Measurements from ENCODE around the gene RET. TPM values are rescaled to one million over a fixed set of nuclear protein-coding genes. Genes with fewer than 3 reads are reported as not detected.
"Not testable (repeated sequence)": the region's sequence is repeated elsewhere in the genome, so short reads cannot be mapped to it uniquely, and the experiment has no call there.

The RET gene
- total RNA-seq, 4 donors from 2014 or later = 1.4 to 3.9 (median 1.8) TPM

- Histone ChIP-seq H3K4me1 (no peaks in the 10 kb centered on the region), H3K27ac (no peak overlapping the region), H3K27me3 (peaks cover 43% of the 10 kb centered on the region), H3K4me3 (no peak overlapping the region), H3K36me3 (no peaks in the 10 kb centered on the region), H3K9me3 (no peaks in the 10 kb centered on the region)
- TF ChIP-seq CTCF (IDR thresholded peaks at IDR 0.05) = no peak
- no peak for TF ChIP-seq POLR2AphosphoS5 (IDR thresholded peaks at IDR 0.05)
- TF ChIP-seq POLR2A (IDR thresholded peaks at IDR 0.05) = no peak
- no peak for TF ChIP-seq EP300 (IDR thresholded peaks at IDR 0.05)
- 78% methylated on average over 2 of the region's 9 CpGs; no CpG with 5 or more reads in 1 of the 2 donors for WGBS, 2 donors (ENCODE audit: low coverage in 1 of 2)
- no peak for ATAC-seq
Observed at GRCh38 chr10:43094085-43094484, 17.2 kb downstream of the RET start.

- peaks cover 61% of the 10 kb centered on the region for H3K27me3 ChIP-seq
- H3K4me1 ChIP-seq, H3K36me3 ChIP-seq, H3K4me3 ChIP-seq, H3K9me3 ChIP-seq, H3K27ac ChIP-seq, ATAC-seq: not testable (repeated sequence)
- 89 to 93% methylated on average over 6 of the region's 6 CpGs for WGBS, 2 donors (ENCODE audit: low coverage in 1 of 2)
Observed at GRCh38 chr10:43099339-43099738, 22.5 kb downstream of the RET start.

GRCh38 chr10:43099928-43100327 is 23.1 kb downstream of the RET start:
- Histone ChIP-seq H3K9me3 (no peaks in the 10 kb centered on the region), H3K27ac (no peak overlapping the region), H3K4me1 (peaks cover 0 to 7% (median 4%) of the 10 kb centered on the region in 3 donors), H3K4me3 (no peak overlapping the region), H3K36me3 (no peaks in the 10 kb centered on the region), H3K27me3 (peaks cover 67% of the 10 kb centered on the region)
- WGBS, 2 donors (ENCODE audit: low coverage in 1 of 2) = 61 to 68% methylated on average over 4 of the region's 4 CpGs
- no peak for ATAC-seq
- no peak for TF ChIP-seq POLR2A (IDR thresholded peaks at IDR 0.05)
- no peak for TF ChIP-seq POLR2AphosphoS5 (IDR thresholded peaks at IDR 0.05)
- TF ChIP-seq CTCF (IDR thresholded peaks at IDR 0.05) = no peak
- TF ChIP-seq EP300 (IDR thresholded peaks at IDR 0.05) = no peak

GRCh38 chr10:43100366-43100765 is 23.5 kb downstream of the RET start:
- H3K4me3 ChIP-seq = no peak overlapping the region
- 67 to 86% methylated on average over 1 of the region's 17 CpGs for WGBS, 2 donors (ENCODE audit: low coverage in 1 of 2)
- H3K27me3 ChIP-seq = peaks cover 69% of the 10 kb centered on the region
- no peaks in the 10 kb centered on the region for H3K9me3 ChIP-seq
- H3K36me3 ChIP-seq = no peaks in the 10 kb centered on the region
- no peak overlapping the region for H3K27ac ChIP-seq
- no peak for TF ChIP-seq EP300 (IDR thresholded peaks at IDR 0.05)
- TF ChIP-seq CTCF (IDR thresholded peaks at IDR 0.05) = no peak
- no peak for TF ChIP-seq POLR2AphosphoS5 (IDR thresholded peaks at IDR 0.05)
- ATAC-seq = no peak
- H3K4me1 ChIP-seq = peaks cover 0 to 11% (median 6%) of the 10 kb centered on the region in 3 donors

DNA sequence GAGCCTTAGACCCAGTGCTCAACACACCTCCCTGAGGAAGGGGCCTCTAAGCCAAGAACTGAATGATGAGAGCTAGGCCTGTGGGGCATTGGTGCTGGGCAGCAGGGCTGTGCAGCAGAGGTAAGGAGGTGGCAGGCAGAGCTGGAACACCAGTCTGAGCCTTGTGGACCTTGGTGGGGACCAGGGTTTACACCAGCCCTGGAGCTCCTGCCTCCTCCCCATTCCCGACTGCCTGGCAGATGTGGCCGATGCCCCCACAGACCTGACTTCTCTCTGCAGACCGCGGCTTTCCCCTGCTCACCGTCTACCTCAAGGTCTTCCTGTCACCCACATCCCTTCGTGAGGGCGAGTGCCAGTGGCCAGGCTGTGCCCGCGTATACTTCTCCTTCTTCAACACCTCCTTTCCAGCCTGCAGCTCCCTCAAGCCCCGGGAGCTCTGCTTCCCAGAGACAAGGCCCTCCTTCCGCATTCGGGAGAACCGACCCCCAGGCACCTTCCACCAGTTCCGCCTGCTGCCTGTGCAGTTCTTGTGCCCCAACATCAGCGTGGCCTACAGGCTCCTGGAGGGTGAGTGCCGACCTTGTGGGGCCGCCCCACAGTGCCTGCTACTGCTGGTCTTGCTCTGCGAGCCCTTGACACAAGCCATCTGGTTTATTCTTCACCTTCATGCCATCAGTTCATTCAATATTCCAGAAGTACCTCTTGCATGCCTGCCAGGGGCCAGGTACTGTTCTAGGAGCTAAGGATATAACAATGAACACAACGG is 25.4 kb downstream of the RET start:
- no peak for TF ChIP-seq CTCF (IDR thresholded peaks at IDR 0.05)
- TF ChIP-seq POLR2AphosphoS5 (IDR thresholded peaks at IDR 0.05) = no peak
- TF ChIP-seq POLR2A (IDR thresholded peaks at IDR 0.05) = no peak
- TF ChIP-seq EP300 (IDR thresholded peaks at IDR 0.05) = no peak
- H3K27ac ChIP-seq = no peak overlapping the region
- peaks cover 0 to 21% (median 6%) of the 10 kb centered on the region in 3 donors for H3K4me1 ChIP-seq
- H3K27me3 ChIP-seq = peaks cover 57% of the 10 kb centered on the region
- ATAC-seq = no peak
- no peak overlapping the region for H3K4me3 ChIP-seq
- 78 to 92% methylated on average over 9 to 18 of the region's 19 CpGs for whole genome bisulfite sequencing, 2 donors (ENCODE audit: low coverage in 1 of 2)
- H3K36me3 ChIP-seq = no peaks in the 10 kb centered on the region
- no peaks in the 10 kb centered on the region for H3K9me3 ChIP-seq
